Muscle layer of duodenum (tissue), 2 donors: Measurements from ENCODE around the gene NLRP9.

Source experiments
- H3K27ac ChIP-seq: one replicate; pipeline ENCODE4 v1.7.0; 2013; ENCODE audit warnings: mild to moderate bottlenecking, low read length
- H3K27me3 ChIP-seq: one replicate; pipeline ENCODE4 v1.7.0; 2013; ENCODE audit warnings: low read depth, mild to moderate bottlenecking, control low read depth, low read length
- H3K36me3 ChIP-seq, 2 donors: one replicate each; pipeline ENCODE4 v1.7.0; 2013; ENCODE audit warnings: low read length in 2 of 2, control low read depth in 1 of 2, mild to moderate bottlenecking in 1 of 2; ENCODE audit not compliant: insufficient read depth in 2 of 2, control insufficient read depth in 1 of 2
- H3K4me1 ChIP-seq, 2 donors: one replicate each; pipeline ENCODE4 v1.7.0; 2013; ENCODE audit warnings: low read length in 2 of 2, mild to moderate bottlenecking in 2 of 2, control low read depth in 1 of 2, moderate library complexity in 1 of 2; ENCODE audit not compliant: insufficient read depth in 2 of 2, control insufficient read depth in 1 of 2
- H3K4me3 ChIP-seq, 2 donors: one replicate each; pipeline ENCODE4 v1.7.0; 2013; ENCODE audit warnings: low read length in 2 of 2, low read depth in 1 of 2, mild to moderate bottlenecking in 1 of 2
- H3K9me3 ChIP-seq, 2 donors: one replicate each; pipeline ENCODE4 v1.7.0; 2013; ENCODE audit warnings: low read length in 2 of 2, control low read depth in 1 of 2, mild to moderate bottlenecking in 1 of 2; ENCODE audit not compliant: control insufficient read depth in 1 of 2
- donor health status: healthy.

Gene NLRP9

GRCh38 chr19:55702131-55702627 lies 36.0 kb downstream of the NLRP9 start:
- no peak overlapping the region for H3K4me3 ChIP-seq

GRCh38 chr19:55700813-55701212 lies 37.4 kb downstream of the NLRP9 start:
- Histone ChIP-seq H3K27me3 (no peaks in the 10 kb centered on the region), H3K4me3 (no peak overlapping the region), H3K9me3 (no peaks in the 10 kb centered on the region), H3K27ac (no peak overlapping the region), H3K36me3 (peaks cover 14 to 39% of the 10 kb centered on the region in 2 donors), H3K4me1 (no peaks in the 10 kb centered on the region)

More at GRCh38 chr19:55702131-55702627, 36.0 kb downstream of the NLRP9 start:
- Histone ChIP-seq H3K27ac (no peak overlapping the region), H3K36me3 (peaks cover 5 to 25% of the 10 kb centered on the region in 2 donors), H3K4me1 (no peaks in the 10 kb centered on the region), H3K27me3 (no peaks in the 10 kb centered on the region), H3K9me3 (no peaks in the 10 kb centered on the region)

- no peaks in the 10 kb centered on the region for H3K27me3 ChIP-seq
- no peaks in the 10 kb centered on the region for H3K9me3 ChIP-seq
- no peaks in the 10 kb centered on the region for H3K4me1 ChIP-seq
- peaks cover 24 to 55% of the 10 kb centered on the region in 2 donors for H3K36me3 ChIP-seq
- H3K4me3 ChIP-seq = no peak overlapping the region
- no peak overlapping the region for H3K27ac ChIP-seq
These were observed 39.0 kb downstream of the NLRP9 start for GRCh38 chr19:55699221-55699620.

GRCh38 chr19:55698256-55698655 lies 39.9 kb downstream of the NLRP9 start:
- H3K27me3 ChIP-seq = no peaks in the 10 kb centered on the region
- peaks cover 25 to 64% of the 10 kb centered on the region in 2 donors for H3K36me3 ChIP-seq
- no peak overlapping the region for H3K4me3 ChIP-seq
- H3K4me1 ChIP-seq = no peaks in the 10 kb centered on the region
- no peaks in the 10 kb centered on the region for H3K9me3 ChIP-seq
- H3K27ac ChIP-seq = no peak overlapping the region

- Histone ChIP-seq H3K4me1 (no peaks in the 10 kb centered on the region), H3K36me3 (peaks cover 31 to 70% of the 10 kb centered on the region in 2 donors), H3K27ac (no peak overlapping the region)
These were observed 40.5 kb downstream of the NLRP9 start for GRCh38 chr19:55697698-55698097.

GRCh38 chr19:55697069-55697440 lies 41.1 kb downstream of the NLRP9 start:
- H3K9me3 ChIP-seq = no peaks in the 10 kb centered on the region
- no peak overlapping the region for H3K4me3 ChIP-seq
- H3K36me3 ChIP-seq = peaks cover 31 to 76% of the 10 kb centered on the region in 2 donors
- H3K4me1 ChIP-seq = no peaks in the 10 kb centered on the region
- no peaks in the 10 kb centered on the region for H3K27me3 ChIP-seq
- no peak overlapping the region for H3K27ac ChIP-seq

More at GRCh38 chr19:55697698-55698097, 40.5 kb downstream of the NLRP9 start:
- no peaks in the 10 kb centered on the region for H3K27me3 ChIP-seq
- H3K4me3 ChIP-seq = no peak overlapping the region
- no peaks in the 10 kb centered on the region for H3K9me3 ChIP-seq

GRCh38 chr19:55696301-55697068 lies 41.7 kb downstream of the NLRP9 start:
- no peaks in the 10 kb centered on the region for H3K9me3 ChIP-seq

GRCh38 chr19:55695511-55696290 lies 42.5 kb downstream of the NLRP9 start:
- no peaks in the 10 kb centered on the region for H3K9me3 ChIP-seq
- H3K4me1 ChIP-seq = no peaks in the 10 kb centered on the region
- H3K36me3 ChIP-seq = peaks cover 31 to 88% of the 10 kb centered on the region in 2 donors
- no peak overlapping the region for H3K4me3 ChIP-seq
- H3K27me3 ChIP-seq = no peaks in the 10 kb centered on the region
- no peak overlapping the region for H3K27ac ChIP-seq

More at GRCh38 chr19:55696301-55697068, 41.7 kb downstream of the NLRP9 start:
- peaks cover 31 to 81% of the 10 kb centered on the region in 2 donors for H3K36me3 ChIP-seq
- no peaks in the 10 kb centered on the region for H3K4me1 ChIP-seq
- H3K27me3 ChIP-seq = no peaks in the 10 kb centered on the region
- H3K4me3 ChIP-seq = no peak overlapping the region
- H3K27ac ChIP-seq = no peak overlapping the region

GRCh38 chr19:55694656-55695491 lies 43.3 kb downstream of the NLRP9 start:
- H3K27ac ChIP-seq = no peak overlapping the region
- no peaks in the 10 kb centered on the region for H3K27me3 ChIP-seq
- no peak overlapping the region for H3K4me3 ChIP-seq
- no peaks in the 10 kb centered on the region for H3K4me1 ChIP-seq
- H3K9me3 ChIP-seq = no peaks in the 10 kb centered on the region
- peaks cover 31 to 92% of the 10 kb centered on the region in 2 donors for H3K36me3 ChIP-seq

- Histone ChIP-seq H3K27ac (no peak overlapping the region), H3K36me3 (peaks cover 35 to 95% of the 10 kb centered on the region in 2 donors), H3K9me3 (no peaks in the 10 kb centered on the region), H3K4me3 (no peak overlapping the region), H3K4me1 (no peaks in the 10 kb centered on the region), H3K27me3 (no peaks in the 10 kb centered on the region)
These were observed 44.0 kb downstream of the NLRP9 start for GRCh38 chr19:55694241-55694655.
